Smooth muscle cell (in vitro differentiated cells): ENCODE results near the gene EIPR1. TPM values are rescaled to one million over a fixed set of nuclear protein-coding genes. Genes with fewer than 3 reads are reported as not detected.

ENCODE experiments used
- DNase-seq: peaks from one replicate; lab custom pipeline; 2025; ENCODE audit not compliant: unreplicated experiment; lab: John Stamatoyannopoulos, UW
- H2AFZ ChIP-seq: fragments of 200-600 bp; sonication (generic); 2 replicates; pipeline ENCODE4 v1.6.0; 2016; ENCODE audit warnings: antibody characterized with exemption, low read depth, mild to moderate bottlenecking
- H3F3A ChIP-seq: fragments of 200-600 bp; sonication (generic); 2 replicates; pipeline ENCODE4 v1.6.0; 2017; ENCODE audit warnings: antibody characterized with exemption, low read depth
- H3K27ac ChIP-seq: fragments of 200-600 bp; sonication (generic); 2 replicates; pipeline ENCODE4 v1.5.1; 2016; ENCODE audit warnings: low read depth, mild to moderate bottlenecking
- H3K27me3 ChIP-seq: fragments of 200-600 bp; sonication (generic); 2 replicates; pipeline ENCODE4 v1.6.1; 2016; ENCODE audit warnings: low read depth, mild to moderate bottlenecking
- H3K36me3 ChIP-seq: fragments of 200-600 bp; sonication (generic); 2 replicates; pipeline ENCODE4 v1.5.1; 2016; ENCODE audit warnings: low read depth
- H3K4me1 ChIP-seq: fragments of 200-600 bp; sonication (generic); 2 replicates; pipeline ENCODE4 v1.5.1; 2016; ENCODE audit warnings: low read depth
- H3K4me2 ChIP-seq: fragments of 200-600 bp; sonication (generic); 2 replicates; pipeline ENCODE4 v1.6.0; 2016; ENCODE audit warnings: mild to moderate bottlenecking
- H3K4me3 ChIP-seq: fragments of 200-600 bp; sonication (generic); 2 replicates; pipeline ENCODE4 v1.5.1; 2016; ENCODE audit warnings: mild to moderate bottlenecking
- H3K79me2 ChIP-seq: fragments of 200-600 bp; sonication (generic); 2 replicates; pipeline ENCODE4 v1.6.0; 2016; ENCODE audit warnings: low read depth, mild to moderate bottlenecking
- H3K9ac ChIP-seq: fragments of 200-600 bp; sonication (generic); 2 replicates; pipeline ENCODE4 v1.6.0; 2016; ENCODE audit warnings: low read depth
- H3K9me3 ChIP-seq: fragments of 200-600 bp; sonication (generic); replicated peaks from 2 replicates; pipeline ENCODE4 v1.5.1; 2016; ENCODE audit warnings: low read depth
- H4K20me1 ChIP-seq: fragments of 200-600 bp; sonication (generic); 2 replicates; pipeline ENCODE4 v1.6.0; 2016; ENCODE audit warnings: low read depth
- WGBS: methylation state at CpG from one replicate; pipeline ENCODE4 v1.1.7; 2016; ENCODE audit warnings: low lambda C conversion rate; 5-methylcytosine and 5-hydroxymethylcytosine counted together
- polyA plus RNA-seq: library from polyadenylated mRNA; unstranded; fragments of >200 nt; fragmentation: Nextera tagmentation; extraction: Ambion mirVana; gene quantifications from 2 replicates; pipeline ENCODE4 v1.2.1, GENCODE V29; 2016
- total RNA-seq: library from RNA; depleted of rRNA; stranded (reverse); fragments of >200 nt; gene quantifications from 2 replicates; pipeline ENCODE4 v1.2.3, GENCODE V29; 2014
- TF ChIP-seq, protein P1 (sequence below): fragments of 200-600 bp; sonication (generic); IDR thresholded peaks from 2 replicates; pipeline ENCODE4 v1.5.1; 2017; ENCODE audit warnings: borderline replicate concordance, mild to moderate bottlenecking, antibody characterized with exemption; ENCODE audit not compliant: insufficient read depth, poor library complexity, severe bottlenecking

EIPR1 gene
- total and polyA plus RNA-seq, 2 experiments from 2014 or later, result 18.5 to 23.1 TPM

DNA sequence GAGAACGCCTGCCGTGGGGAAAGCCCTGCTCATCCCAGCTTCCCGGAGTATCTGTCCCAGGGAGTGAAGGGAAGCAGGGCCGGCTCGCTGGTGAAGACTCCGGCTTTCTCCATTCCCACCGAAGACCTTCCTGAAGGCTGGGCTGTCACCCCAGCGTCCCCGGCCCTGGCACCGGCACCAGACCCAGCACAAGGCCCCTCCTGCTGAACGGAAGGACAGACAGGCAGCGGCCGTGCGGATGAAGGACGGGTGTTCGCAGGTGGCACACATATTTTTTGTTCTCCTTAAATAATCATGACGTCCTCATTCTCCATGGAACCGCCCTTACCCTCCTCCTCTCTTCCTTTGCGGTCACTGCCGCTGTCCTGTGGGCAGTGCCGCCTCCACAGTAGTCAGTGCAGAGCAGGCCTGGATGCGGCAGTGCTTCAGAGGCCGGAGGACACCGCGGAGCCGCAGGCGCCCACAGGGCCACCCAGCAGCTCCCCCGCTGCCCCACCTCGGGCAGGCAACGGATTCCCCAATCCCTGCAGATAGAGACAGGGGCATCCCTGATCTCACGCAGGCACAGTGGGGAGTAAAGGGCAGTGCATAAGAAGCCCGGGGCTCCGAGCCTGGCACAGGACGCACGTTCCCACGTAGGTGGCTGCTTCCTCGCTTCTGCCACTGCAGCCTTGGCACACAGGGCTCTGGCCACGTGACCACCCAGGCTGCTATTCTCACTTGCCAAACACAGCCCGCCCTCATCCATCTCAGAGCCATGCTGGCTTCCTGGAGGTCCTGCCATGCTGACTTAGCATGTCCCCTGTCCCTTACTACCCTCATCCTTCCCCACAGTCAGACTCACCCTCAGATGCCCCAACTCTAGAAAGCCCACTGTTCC lies 229.7 kb downstream of the EIPR1 start:
- Histone ChIP-seq H3K4me1 (no peaks in the 10 kb centered on the region), H3K36me3 (no peaks in the 10 kb centered on the region), H3K79me2 (no peaks in the 10 kb centered on the region), H3K9me3 (no peaks in the 10 kb centered on the region), H3K4me3 (no peak overlapping the region), H3K27ac (no peak overlapping the region), H4K20me1 (no peaks in the 10 kb centered on the region), H3K9ac (no peak overlapping the region), H3F3A (no peaks in the 10 kb centered on the region), H2AFZ (no peak overlapping the region), H3K27me3 (no peaks in the 10 kb centered on the region), H3K4me2 (no peak overlapping the region)
- TF ChIP-seq, protein P1, sequence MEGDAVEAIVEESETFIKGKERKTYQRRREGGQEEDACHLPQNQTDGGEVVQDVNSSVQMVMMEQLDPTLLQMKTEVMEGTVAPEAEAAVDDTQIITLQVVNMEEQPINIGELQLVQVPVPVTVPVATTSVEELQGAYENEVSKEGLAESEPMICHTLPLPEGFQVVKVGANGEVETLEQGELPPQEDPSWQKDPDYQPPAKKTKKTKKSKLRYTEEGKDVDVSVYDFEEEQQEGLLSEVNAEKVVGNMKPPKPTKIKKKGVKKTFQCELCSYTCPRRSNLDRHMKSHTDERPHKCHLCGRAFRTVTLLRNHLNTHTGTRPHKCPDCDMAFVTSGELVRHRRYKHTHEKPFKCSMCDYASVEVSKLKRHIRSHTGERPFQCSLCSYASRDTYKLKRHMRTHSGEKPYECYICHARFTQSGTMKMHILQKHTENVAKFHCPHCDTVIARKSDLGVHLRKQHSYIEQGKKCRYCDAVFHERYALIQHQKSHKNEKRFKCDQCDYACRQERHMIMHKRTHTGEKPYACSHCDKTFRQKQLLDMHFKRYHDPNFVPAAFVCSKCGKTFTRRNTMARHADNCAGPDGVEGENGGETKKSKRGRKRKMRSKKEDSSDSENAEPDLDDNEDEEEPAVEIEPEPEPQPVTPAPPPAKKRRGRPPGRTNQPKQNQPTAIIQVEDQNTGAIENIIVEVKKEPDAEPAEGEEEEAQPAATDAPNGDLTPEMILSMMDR, result no peak
- no peak for DNase-seq
- 94% methylated on average over 39 of the region's 39 CpGs for whole genome bisulfite sequencing

DNA sequence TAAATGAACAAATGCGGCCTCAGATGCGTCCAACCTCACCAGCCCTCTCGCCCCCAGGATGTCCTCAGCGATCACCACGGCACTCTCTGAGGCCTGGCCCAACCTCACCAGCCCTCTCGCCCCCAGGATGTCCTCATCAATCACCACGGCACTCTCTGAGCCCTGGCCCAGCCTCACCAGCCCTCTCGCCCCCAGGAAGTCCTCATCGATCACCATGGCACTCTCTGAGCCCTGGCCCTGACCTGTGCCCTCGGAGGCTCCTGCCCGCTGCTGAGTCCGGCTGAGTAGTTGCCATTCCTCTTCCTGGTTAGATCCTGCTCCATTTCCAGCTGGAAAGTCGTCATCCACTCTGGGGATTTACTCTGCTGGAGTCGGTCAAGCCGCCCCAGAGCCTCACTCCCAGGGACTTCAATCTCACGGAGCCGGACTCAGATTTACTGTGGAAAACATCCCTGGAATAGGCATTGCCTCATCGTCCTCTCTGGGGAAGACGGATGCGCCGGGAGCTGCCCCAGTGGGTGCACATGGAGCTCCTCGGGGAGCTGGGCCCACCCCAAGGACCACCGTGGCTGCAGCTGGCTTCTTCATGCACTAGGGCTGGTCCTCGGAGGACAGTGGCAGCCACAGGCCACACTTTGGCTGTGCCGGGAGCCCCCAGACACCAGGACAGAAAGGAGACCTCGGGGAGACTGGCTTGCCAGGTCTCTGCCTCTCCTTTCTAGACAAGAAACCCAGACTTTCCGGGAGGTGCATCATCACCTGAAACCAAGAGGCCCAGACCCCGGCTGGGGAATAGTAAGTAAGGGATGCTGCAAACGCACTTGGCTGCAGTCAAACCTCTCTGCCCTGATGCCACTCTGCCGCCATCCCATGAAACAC lies 230.6 kb downstream of the EIPR1 start:
- no peak for DNase-seq
- H3K27me3 ChIP-seq, result no peaks in the 10 kb centered on the region
- no peak overlapping the region for H3K4me2 ChIP-seq
- H3K27ac ChIP-seq, result no peak overlapping the region
- TF ChIP-seq, protein P1, result no peak
- H3K4me3 ChIP-seq, result no peak overlapping the region
- WGBS, result 92% methylated on average over 30 of the region's 30 CpGs
- no peaks in the 10 kb centered on the region for H4K20me1 ChIP-seq
- no peak overlapping the region for H3K9ac ChIP-seq
- H3F3A ChIP-seq, result no peaks in the 10 kb centered on the region
- no peaks in the 10 kb centered on the region for H3K36me3 ChIP-seq
- H3K9me3 ChIP-seq, result no peaks in the 10 kb centered on the region
- no peak overlapping the region for H2AFZ ChIP-seq
- H3K4me1 ChIP-seq, result no peaks in the 10 kb centered on the region
- no peaks in the 10 kb centered on the region for H3K79me2 ChIP-seq

DNA sequence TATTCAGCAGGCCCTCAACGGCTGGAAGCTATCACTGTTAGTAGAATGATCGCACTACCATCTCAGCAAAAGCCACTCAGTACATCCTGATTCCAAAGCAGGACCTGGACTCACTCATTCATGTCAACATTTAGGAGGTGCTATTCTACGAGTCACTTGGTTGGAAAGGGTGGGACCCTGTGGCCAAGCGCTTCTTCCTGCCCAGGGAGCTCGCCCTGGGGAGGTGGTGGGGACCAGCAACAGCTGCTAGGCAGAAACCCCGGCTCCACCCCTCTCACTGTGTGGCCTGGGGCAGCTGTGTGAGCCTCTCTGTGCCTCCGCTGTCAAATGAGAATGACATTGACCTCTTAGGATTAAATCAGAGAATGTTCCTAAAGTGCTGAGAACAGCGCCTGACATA lies 231.4 kb downstream of the EIPR1 start:
- Histone ChIP-seq H3K9me3 (no peaks in the 10 kb centered on the region), H3K4me2 (no peak overlapping the region), H4K20me1 (no peaks in the 10 kb centered on the region), H3K79me2 (no peaks in the 10 kb centered on the region), H3K4me3 (no peak overlapping the region), H3F3A (no peaks in the 10 kb centered on the region), H2AFZ (no peak overlapping the region), H3K27me3 (no peaks in the 10 kb centered on the region), H3K9ac (no peak overlapping the region), H3K27ac (no peak overlapping the region), H3K4me1 (no peaks in the 10 kb centered on the region), H3K36me3 (no peaks in the 10 kb centered on the region)
- TF ChIP-seq, protein P1, result no peak
- DNase-seq, result no peak
- WGBS, result 74% methylated on average over 8 of the region's 8 CpGs
